Measurements from ENCODE around the gene INSRR.

DNA sequence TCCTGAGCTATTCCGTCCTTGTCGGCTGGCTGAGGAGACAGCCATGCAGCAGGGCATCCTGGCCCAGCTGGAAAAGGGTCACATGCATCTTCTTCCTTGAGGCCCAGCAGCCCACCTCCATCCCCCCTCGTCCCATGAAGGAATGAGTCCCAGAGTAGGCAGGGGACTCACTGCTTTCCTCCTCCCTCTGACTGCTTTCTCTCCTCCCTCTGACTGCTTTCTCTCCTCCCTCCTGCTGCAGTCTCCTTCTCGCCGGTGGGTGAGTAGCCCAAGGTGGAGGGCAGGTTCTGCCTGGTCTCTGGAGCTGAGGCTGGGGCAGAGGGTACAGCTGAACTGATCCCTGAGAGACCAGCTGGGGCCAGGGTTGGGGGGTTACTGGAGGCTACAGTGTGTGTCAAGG, 15.2 kb upstream of the INSRR start:
- no peak for TF ChIP-seq SUZ12 (IDR thresholded peaks at IDR 0.05; ENCODE audit: low read length)
- no peak for TF ChIP-seq POLR2A (IDR thresholded peaks at IDR 0.05; ENCODE audit: control extremely low read depth in 1 of 2, low read depth in 2 of 2, low read length in 2 of 2)
- TF ChIP-seq, protein P1, sequence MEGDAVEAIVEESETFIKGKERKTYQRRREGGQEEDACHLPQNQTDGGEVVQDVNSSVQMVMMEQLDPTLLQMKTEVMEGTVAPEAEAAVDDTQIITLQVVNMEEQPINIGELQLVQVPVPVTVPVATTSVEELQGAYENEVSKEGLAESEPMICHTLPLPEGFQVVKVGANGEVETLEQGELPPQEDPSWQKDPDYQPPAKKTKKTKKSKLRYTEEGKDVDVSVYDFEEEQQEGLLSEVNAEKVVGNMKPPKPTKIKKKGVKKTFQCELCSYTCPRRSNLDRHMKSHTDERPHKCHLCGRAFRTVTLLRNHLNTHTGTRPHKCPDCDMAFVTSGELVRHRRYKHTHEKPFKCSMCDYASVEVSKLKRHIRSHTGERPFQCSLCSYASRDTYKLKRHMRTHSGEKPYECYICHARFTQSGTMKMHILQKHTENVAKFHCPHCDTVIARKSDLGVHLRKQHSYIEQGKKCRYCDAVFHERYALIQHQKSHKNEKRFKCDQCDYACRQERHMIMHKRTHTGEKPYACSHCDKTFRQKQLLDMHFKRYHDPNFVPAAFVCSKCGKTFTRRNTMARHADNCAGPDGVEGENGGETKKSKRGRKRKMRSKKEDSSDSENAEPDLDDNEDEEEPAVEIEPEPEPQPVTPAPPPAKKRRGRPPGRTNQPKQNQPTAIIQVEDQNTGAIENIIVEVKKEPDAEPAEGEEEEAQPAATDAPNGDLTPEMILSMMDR (IDR thresholded peaks at IDR 0.05; ENCODE audit: control extremely low read depth in 1 of 3, insufficient read depth in 1 of 3, low read depth in 1 of 3, low read length in 3 of 3): no peak
- TF ChIP-seq EP300 (IDR thresholded peaks at IDR 0.05; ENCODE audit: borderline replicate concordance in 1 of 2, low read depth in 2 of 2, low read length in 2 of 2): no peak
- TF ChIP-seq KDM5A (IDR thresholded peaks at IDR 0.05; ENCODE audit: low read length): no peak
